Femur (tissue), 1 donor: ENCODE data around the gene SNX12.
"Not testable (repeated sequence)": the region's sequence is repeated elsewhere in the genome, so short reads cannot be mapped to it uniquely, and the experiment has no call there.

Source experiments
- DNase-seq: peaks from one replicate; pipeline ENCODE4 v3.0.0-alpha.2; 2017

SNX12 gene

GRCh38 chrX:71085900-71086299 lies 17.8 kb upstream of the SNX12 start:
- DNase-seq: no peak

GRCh38 chrX:71082822-71083221 lies 14.7 kb upstream of the SNX12 start:
- no peak for DNase-seq

GRCh38 chrX:71082124-71082647 lies 14.1 kb upstream of the SNX12 start:
- DNase-seq: no peak

GRCh38 chrX:71081330-71082123 lies 13.4 kb upstream of the SNX12 start:
- DNase-seq: no peak

GRCh38 chrX:71070531-71070930 lies 2.4 kb upstream of the SNX12 start:
- no peak for DNase-seq

- DNase-seq: no peak
Observed at GRCh38 chrX:71067712-71068043, 456 bp downstream of the SNX12 start.

- DNase-seq: no peak
Observed at GRCh38 chrX:71067089-71067488, 1.0 kb downstream of the SNX12 start.

- no peak for DNase-seq
Observed at GRCh38 chrX:71060127-71060526, 8.0 kb downstream of the SNX12 start.

- no peak for DNase-seq
Observed at GRCh38 chrX:71057848-71058530, 10.1 kb downstream of the SNX12 start.

GRCh38 chrX:71056867-71057266 lies 11.3 kb downstream of the SNX12 start:
- no peak for DNase-seq

GRCh38 chrX:71053217-71053621 lies 14.9 kb downstream of the SNX12 start:
- peak; percentile 43 for DNase-seq

- no peak for DNase-seq
Observed at GRCh38 chrX:71052721-71053120, 15.4 kb downstream of the SNX12 start.

- DNase-seq: not testable (repeated sequence)
Observed at GRCh38 chrX:71047891-71048290, 20.2 kb downstream of the SNX12 start.

- DNase-seq: no peak
Observed at GRCh38 chrX:71017396-71017939, 50.7 kb downstream of the SNX12 start.
